Stomach (tissue), 4 donors: ENCODE data around the gene NPAS3.

Source experiments
- EP300 ChIP-seq: sonication (generic); formaldehyde crosslinking; IDR thresholded peaks from one replicate; pipeline ENCODE4 v1.6.1; 2017; ENCODE audit warnings: antibody characterized with exemption
- POLR2A ChIP-seq, 4 donors: fragments of 450-650 bp; IDR thresholded peaks; one replicate each; pipeline ENCODE4 v1.6.1; 2016; ENCODE audit warnings: antibody characterized with exemption in 4 of 4, control low read depth in 2 of 4, mild to moderate bottlenecking in 1 of 4, moderate library complexity in 1 of 4
- POLR2AphosphoS5 ChIP-seq, 3 donors: sonication (generic); formaldehyde crosslinking; IDR thresholded peaks; one replicate each; pipeline ENCODE4 v1.6.1; 2016; ENCODE audit warnings: antibody characterized with exemption in 3 of 3
- TF ChIP-seq, protein P1 (sequence below), 7 experiments: fragments of 450-650 bp in 4 of 7; fragments of 200-600 bp in 3 of 7; sonication (generic) in 3 of 7; IDR thresholded peaks; one replicate each; pipeline ENCODE4 v1.5.1; 2016 to 2019; ENCODE audit warnings: antibody characterized with exemption in 7 of 7, control low read depth in 2 of 7, mild to moderate bottlenecking in 1 of 7

DNA sequence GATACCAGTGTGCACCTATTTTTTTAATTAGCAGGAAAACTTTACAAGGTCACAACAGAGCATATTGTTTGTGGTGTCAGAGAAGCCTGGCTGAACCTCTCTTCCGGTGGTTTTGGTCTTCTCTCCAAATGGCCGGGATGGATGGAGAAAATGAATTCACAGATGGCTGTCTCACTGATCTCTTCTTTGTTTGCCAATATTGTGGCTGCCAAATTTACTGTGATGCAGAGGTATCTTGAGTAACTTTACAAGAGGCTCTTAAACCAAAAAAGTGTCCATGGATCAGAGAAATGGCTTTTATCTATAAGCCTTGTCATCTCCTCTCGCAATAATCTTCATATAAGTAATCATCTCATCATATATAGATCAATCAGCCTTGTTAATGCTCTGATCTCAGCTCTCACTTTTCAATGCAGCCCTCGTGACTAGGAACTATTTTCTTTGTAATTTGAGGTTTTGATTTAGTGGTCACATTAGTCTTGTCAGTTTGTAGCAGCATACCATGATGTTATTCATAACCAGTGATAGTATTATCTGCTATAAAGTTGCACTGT, 704.1 kb downstream of the NPAS3 start:
- TF ChIP-seq, protein P1, sequence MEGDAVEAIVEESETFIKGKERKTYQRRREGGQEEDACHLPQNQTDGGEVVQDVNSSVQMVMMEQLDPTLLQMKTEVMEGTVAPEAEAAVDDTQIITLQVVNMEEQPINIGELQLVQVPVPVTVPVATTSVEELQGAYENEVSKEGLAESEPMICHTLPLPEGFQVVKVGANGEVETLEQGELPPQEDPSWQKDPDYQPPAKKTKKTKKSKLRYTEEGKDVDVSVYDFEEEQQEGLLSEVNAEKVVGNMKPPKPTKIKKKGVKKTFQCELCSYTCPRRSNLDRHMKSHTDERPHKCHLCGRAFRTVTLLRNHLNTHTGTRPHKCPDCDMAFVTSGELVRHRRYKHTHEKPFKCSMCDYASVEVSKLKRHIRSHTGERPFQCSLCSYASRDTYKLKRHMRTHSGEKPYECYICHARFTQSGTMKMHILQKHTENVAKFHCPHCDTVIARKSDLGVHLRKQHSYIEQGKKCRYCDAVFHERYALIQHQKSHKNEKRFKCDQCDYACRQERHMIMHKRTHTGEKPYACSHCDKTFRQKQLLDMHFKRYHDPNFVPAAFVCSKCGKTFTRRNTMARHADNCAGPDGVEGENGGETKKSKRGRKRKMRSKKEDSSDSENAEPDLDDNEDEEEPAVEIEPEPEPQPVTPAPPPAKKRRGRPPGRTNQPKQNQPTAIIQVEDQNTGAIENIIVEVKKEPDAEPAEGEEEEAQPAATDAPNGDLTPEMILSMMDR (IDR thresholded peaks at IDR 0.05) = no peak
- TF ChIP-seq POLR2A (IDR thresholded peaks at IDR 0.05) = no peak
- TF ChIP-seq POLR2AphosphoS5 (IDR thresholded peaks at IDR 0.05) = no peak
- no peak for TF ChIP-seq EP300
